Measurements from ENCODE around the gene RALGPS1. TPM values are rescaled to one million over a fixed set of nuclear protein-coding genes. Genes with fewer than 3 reads are reported as not detected.

RALGPS1 gene
- total RNA-seq, 4 donors from 2014 or later = 4.7 to 18.1 (median 5.0) TPM

- TF ChIP-seq CTCF (IDR thresholded peaks at IDR 0.05; ENCODE audit: low read depth) = no peak
Measured at GRCh38 chr9:127140181-127140580, 225.6 kb downstream of the RALGPS1 start.

DNA sequence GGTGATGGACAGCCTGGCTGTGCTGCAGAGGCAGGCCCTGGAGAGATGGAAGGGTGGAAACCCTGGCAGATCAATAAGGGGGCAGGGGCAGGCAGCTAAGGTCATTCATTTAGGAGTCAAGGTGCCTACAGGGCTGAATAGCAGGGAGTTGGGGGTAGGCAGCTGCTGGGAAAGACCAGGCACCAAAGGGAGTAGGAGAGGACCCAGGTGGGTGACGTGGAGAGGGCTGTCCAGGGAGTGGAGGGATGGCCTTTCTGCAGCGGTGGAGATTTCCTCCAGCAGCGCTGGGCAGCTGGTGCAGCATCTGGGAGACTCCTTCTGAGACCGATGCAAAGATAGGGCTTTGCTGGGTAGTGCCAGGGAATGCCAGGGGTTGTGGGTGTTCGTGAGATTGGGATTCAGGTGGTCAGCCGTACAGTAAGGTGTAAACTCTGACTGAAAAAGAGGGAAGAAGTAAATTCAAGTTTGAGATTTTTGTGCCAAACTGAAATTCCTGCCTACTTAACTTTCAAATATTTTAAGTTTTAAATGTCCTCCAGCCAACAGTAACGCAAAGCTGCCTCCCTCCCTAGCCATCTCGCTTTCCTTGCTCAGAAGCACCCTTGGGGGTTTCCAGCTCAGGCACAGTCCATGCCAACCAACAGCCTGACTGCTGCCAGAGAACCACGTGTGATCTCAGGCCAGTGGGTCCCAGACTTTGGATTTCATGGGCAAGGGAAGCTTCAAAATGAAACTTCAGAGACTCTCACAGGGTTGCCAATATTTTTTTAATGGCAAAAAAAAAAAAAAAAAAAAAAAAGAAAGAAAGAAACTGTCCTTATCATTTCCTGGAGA, 226.5 kb downstream of the RALGPS1 start:
- no peak for TF ChIP-seq CTCF (IDR thresholded peaks at IDR 0.05; ENCODE audit: low read depth)

DNA sequence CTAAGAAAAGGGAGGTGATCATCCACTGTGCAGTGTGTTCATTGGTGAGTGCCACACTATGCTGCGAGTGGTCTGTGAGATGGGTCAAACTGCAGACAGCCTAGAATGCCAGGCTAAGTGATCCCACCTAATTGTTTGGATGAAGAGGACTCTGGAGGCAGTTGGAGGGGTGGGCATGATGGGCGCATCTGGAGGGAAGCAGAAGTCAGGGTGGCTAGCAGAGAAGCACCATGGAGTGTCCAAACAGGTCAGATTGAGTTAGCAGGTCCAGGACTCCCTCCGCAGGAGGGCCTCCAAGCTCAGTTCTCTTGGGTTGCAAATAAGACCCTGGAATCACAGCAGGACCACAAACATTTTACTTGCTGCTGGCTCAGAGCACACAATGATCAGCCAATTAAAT, 227.7 kb downstream of the RALGPS1 start:
- TF ChIP-seq CTCF (IDR thresholded peaks at IDR 0.05; ENCODE audit: low read depth) = no peak

DNA sequence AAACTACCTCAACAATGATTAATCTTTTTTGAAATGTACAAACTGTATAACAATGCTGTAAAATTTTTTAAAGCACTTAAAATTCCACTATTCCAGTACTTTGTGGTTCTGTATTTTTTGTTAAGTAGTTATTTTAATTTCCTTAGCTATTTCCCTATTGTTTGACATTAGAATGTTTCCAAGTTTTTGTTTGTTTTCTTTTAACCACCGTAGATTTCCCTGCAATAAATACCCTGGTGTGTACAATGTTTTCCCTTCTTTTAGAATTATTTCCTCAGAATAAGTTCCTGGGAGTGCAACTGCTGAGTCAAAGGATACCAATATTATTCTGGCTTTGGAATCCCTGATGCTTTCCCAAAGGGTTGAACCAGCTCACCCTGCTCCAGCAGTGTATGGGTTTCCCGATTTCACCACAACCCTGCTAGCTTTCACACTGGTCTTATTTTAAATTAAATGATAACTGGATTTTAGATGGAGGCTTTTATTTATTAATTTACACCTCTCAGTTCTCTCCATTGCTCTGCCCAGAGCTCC, 228.4 kb downstream of the RALGPS1 start:
- TF ChIP-seq CTCF (IDR thresholded peaks at IDR 0.05; ENCODE audit: low read depth) = no peak

DNA sequence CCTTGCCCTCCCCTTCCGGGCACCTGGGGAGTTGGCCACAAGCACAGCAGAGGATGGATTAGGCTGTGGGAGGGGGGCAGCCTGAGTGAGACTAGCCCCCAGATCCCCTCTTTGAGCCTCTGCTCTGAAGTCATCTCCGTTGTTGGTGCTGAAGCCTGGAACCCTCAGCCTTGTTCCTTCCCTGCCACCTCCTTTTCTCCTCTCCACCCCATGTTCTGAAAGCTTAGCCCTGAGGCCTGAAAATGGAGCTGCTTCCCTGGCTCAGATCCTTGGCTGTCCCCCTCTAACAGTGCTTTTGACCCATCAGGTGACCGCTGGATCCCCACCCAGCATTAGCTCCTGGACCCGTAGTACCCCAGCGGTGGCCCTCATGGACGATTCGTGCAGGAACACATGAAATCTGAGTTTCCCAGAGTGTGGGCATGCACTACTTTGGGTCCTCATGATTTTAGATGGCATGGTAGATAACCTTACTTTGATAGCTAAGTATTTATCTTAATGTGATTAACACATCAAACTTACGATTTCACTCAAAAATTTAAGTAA, 229.4 kb downstream of the RALGPS1 start:
- no peak for TF ChIP-seq CTCF (IDR thresholded peaks at IDR 0.05; ENCODE audit: low read depth)

- no peak for TF ChIP-seq CTCF (IDR thresholded peaks at IDR 0.05; ENCODE audit: low read depth)
Measured at GRCh38 chr9:127144670-127145445, 230.3 kb downstream of the RALGPS1 start.

DNA sequence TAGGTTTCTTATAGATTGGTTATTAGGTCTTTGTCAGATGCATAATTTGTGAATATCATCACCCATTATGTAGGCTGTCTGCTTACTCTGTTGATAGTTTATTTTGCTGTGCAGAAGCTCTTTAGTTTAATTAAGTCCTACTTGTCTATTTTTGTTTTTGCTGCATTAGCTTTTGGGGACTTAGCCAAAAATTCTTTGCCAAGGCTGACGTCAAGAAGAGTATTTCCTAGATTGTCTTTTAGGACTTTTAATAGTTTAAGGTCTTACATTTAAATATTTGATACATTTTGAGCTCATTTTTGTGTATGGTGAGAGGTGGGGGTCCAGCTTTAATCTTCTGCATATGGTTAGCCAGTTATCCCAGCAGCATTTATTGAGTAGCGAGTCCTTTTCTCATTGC, 232.7 kb downstream of the RALGPS1 start:
- no peak for TF ChIP-seq CTCF (IDR thresholded peaks at IDR 0.05; ENCODE audit: low read depth)

Data from subcutaneous adipose tissue (tissue), 4 donors.